ENCODE measurements around the gene CSHL1. TPM values are rescaled to one million over a fixed set of nuclear protein-coding genes. Genes with fewer than 3 reads are reported as not detected.
"Not testable (repeated sequence)": the region's sequence is repeated elsewhere in the genome, so short reads cannot be mapped to it uniquely, and the experiment has no call there.

CSHL1 gene
- total RNA-seq, 1 donor from 2014 or later, result not detected

DNA sequence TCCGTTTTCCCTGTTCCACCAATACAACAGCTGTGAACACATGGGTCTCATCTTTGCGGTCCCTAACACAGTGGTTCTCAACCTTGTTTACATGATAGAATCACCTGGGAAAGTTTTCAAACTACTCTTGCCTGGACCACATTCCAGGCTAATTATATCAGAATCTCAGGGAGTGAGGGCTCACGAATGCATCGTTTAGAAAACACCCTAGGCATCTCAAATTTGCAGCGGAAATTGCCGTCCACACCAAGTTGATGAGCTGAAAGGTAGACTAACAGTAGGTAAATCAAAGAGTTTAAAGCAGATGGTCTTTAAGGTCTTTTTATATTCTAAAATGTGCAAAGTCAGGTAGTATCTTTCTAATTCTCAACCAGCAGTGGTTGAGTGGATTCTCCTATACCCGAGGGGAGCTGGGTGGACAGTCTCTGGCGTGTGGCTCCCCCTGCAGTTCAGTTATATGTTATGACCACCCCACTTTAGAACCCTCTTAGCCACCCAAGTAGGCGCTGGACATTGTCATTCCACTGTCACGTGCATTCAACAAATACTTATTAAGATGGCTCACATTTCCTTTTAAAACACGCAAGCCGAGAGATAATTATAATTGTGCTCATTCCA lies 3.8 kb downstream of the CSHL1 start:
- not testable (repeated sequence) for H3K9me3 Mint-ChIP-seq (ENCODE audit: unreplicated experiment); H3K4me1 Mint-ChIP-seq (ENCODE audit: low read depth, unreplicated experiment); H3K9ac ChIP-seq (ENCODE audit: low read length); H3K36me3 ChIP-seq (ENCODE audit: insufficient read depth, low read length); H3K27ac Mint-ChIP-seq (ENCODE audit: unreplicated experiment); H3K9me3 ChIP-seq (ENCODE audit: insufficient read depth, low read depth, low read length); H3K4me1 ChIP-seq (ENCODE audit: insufficient read depth, low read length); H3K79me2 ChIP-seq (ENCODE audit: insufficient read depth, low read length); FAIRE-seq; H3K4me2 ChIP-seq (ENCODE audit: low read length); H3K36me3 Mint-ChIP-seq (ENCODE audit: low read depth, unreplicated experiment); DNase-seq (ENCODE audit: low read depth); H3K4me3 ChIP-seq (ENCODE audit: insufficient read depth, low read depth, low read length); H3K27ac ChIP-seq (ENCODE audit: low read depth, low read length); H3K4me3 Mint-ChIP-seq (ENCODE audit: unreplicated experiment); H4K20me1 ChIP-seq (ENCODE audit: insufficient read depth, low read length); H2AFZ ChIP-seq (ENCODE audit: low read depth, low read length)
- H3K27me3 ChIP-seq (ENCODE audit: insufficient read depth, low read length), result peaks cover 13% of the 10 kb centered on the region
- peaks cover 21% of the 10 kb centered on the region for H3K27me3 Mint-ChIP-seq (ENCODE audit: low read depth, unreplicated experiment)

DNA sequence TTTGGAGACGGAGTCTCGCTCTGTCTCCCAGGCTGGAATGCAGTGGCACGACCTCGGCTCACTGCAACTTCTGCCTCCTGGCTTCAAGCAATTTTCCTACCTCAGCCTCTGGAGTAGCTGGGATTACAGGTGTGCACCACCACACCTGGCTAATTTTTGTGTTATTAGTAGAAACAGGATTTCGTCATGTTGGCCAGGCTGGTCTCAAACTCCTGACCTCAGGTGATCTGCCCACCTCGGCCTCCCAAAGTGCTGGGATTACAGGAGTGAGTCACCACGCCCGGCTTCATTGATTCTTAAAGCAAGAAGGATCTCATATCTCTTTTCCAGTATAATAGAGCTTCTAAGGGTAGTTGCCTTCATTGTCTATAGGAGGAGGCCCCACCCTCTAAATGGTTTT lies 6.3 kb downstream of the CSHL1 start:
- H3K9me3 Mint-ChIP-seq (ENCODE audit: unreplicated experiment); H3K9ac ChIP-seq (ENCODE audit: low read length); H3K4me2 ChIP-seq (ENCODE audit: low read length); H3K36me3 ChIP-seq (ENCODE audit: insufficient read depth, low read length); H3K36me3 Mint-ChIP-seq (ENCODE audit: low read depth, unreplicated experiment); H4K20me1 ChIP-seq (ENCODE audit: insufficient read depth, low read length); H3K4me3 ChIP-seq (ENCODE audit: insufficient read depth, low read depth, low read length); H3K4me3 Mint-ChIP-seq (ENCODE audit: unreplicated experiment); H3K9me3 ChIP-seq (ENCODE audit: insufficient read depth, low read depth, low read length); H3K4me1 Mint-ChIP-seq (ENCODE audit: low read depth, unreplicated experiment); H3K4me1 ChIP-seq (ENCODE audit: insufficient read depth, low read length); H2AFZ ChIP-seq (ENCODE audit: low read depth, low read length); FAIRE-seq; H3K27ac Mint-ChIP-seq (ENCODE audit: unreplicated experiment); H3K79me2 ChIP-seq (ENCODE audit: insufficient read depth, low read length); DNase-seq (ENCODE audit: low read depth); H3K27ac ChIP-seq (ENCODE audit: low read depth, low read length): not testable (repeated sequence)
- peaks cover 13% of the 10 kb centered on the region for H3K27me3 ChIP-seq (ENCODE audit: insufficient read depth, low read length)
- H3K27me3 Mint-ChIP-seq (ENCODE audit: low read depth, unreplicated experiment), result peaks cover 14% of the 10 kb centered on the region

DNA sequence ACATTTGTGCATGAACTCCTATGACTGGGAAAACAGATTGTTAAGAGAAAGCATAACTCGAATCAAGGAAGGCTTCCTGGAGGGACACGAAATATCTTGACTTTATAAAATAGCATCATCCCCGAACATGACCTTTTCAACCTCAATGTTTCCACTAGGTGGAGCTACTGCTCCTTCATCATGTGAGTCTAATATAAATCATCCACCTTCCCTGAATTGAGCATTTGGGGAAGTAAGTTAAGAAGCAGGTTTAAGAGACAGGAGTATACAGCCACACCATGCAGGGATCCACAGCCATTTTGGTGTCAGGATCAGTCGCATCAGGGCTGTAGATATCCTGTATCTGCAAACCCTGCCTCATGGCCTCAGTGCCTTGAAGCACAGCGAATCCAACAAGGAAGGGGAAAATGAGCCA lies 7.3 kb downstream of the CSHL1 start:
- not testable (repeated sequence) for H2AFZ ChIP-seq (ENCODE audit: low read depth, low read length); H4K20me1 ChIP-seq (ENCODE audit: insufficient read depth, low read length); H3K4me1 ChIP-seq (ENCODE audit: insufficient read depth, low read length); H3K4me1 Mint-ChIP-seq (ENCODE audit: low read depth, unreplicated experiment); DNase-seq (ENCODE audit: low read depth); FAIRE-seq; H3K4me3 ChIP-seq (ENCODE audit: insufficient read depth, low read depth, low read length); H3K9me3 Mint-ChIP-seq (ENCODE audit: unreplicated experiment); H3K79me2 ChIP-seq (ENCODE audit: insufficient read depth, low read length); H3K9ac ChIP-seq (ENCODE audit: low read length); H3K4me3 Mint-ChIP-seq (ENCODE audit: unreplicated experiment); H3K4me2 ChIP-seq (ENCODE audit: low read length); H3K9me3 ChIP-seq (ENCODE audit: insufficient read depth, low read depth, low read length); H3K36me3 Mint-ChIP-seq (ENCODE audit: low read depth, unreplicated experiment); H3K36me3 ChIP-seq (ENCODE audit: insufficient read depth, low read length); H3K27ac ChIP-seq (ENCODE audit: low read depth, low read length); H3K27ac Mint-ChIP-seq (ENCODE audit: unreplicated experiment)
- peaks cover 13% of the 10 kb centered on the region for H3K27me3 ChIP-seq (ENCODE audit: insufficient read depth, low read length)
- H3K27me3 Mint-ChIP-seq (ENCODE audit: low read depth, unreplicated experiment), result peaks cover 12% of the 10 kb centered on the region
- TF ChIP-seq, protein P1, sequence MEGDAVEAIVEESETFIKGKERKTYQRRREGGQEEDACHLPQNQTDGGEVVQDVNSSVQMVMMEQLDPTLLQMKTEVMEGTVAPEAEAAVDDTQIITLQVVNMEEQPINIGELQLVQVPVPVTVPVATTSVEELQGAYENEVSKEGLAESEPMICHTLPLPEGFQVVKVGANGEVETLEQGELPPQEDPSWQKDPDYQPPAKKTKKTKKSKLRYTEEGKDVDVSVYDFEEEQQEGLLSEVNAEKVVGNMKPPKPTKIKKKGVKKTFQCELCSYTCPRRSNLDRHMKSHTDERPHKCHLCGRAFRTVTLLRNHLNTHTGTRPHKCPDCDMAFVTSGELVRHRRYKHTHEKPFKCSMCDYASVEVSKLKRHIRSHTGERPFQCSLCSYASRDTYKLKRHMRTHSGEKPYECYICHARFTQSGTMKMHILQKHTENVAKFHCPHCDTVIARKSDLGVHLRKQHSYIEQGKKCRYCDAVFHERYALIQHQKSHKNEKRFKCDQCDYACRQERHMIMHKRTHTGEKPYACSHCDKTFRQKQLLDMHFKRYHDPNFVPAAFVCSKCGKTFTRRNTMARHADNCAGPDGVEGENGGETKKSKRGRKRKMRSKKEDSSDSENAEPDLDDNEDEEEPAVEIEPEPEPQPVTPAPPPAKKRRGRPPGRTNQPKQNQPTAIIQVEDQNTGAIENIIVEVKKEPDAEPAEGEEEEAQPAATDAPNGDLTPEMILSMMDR (IDR thresholded peaks at IDR 0.05; ENCODE audit: insufficient read depth, low read depth, low read length), result peak; percentile 25

DNA sequence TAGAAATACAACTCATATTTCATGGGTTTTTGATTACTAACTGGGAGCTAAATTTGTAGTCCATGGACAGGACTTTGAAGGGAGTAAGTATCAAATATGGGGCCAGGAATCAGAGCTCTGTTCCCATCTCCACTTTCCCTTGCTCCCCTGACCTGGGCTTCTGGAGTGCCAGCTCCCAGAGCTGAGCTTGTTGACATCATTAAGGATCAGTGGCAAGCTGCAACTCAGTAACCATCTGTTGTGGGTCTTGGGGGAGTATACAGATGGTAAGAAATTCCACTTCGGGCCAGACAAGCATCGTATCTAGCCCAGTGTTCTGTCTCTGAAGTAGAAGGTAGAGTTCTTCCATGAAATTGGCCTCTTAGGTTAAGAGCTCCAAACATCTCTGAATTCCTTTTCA lies 9.1 kb downstream of the CSHL1 start:
- not testable (repeated sequence) for H4K20me1 ChIP-seq (ENCODE audit: insufficient read depth, low read length); H3K9me3 Mint-ChIP-seq (ENCODE audit: unreplicated experiment); H3K4me2 ChIP-seq (ENCODE audit: low read length); H3K27ac ChIP-seq (ENCODE audit: low read depth, low read length); H3K9ac ChIP-seq (ENCODE audit: low read length); H3K79me2 ChIP-seq (ENCODE audit: insufficient read depth, low read length); H3K9me3 ChIP-seq (ENCODE audit: insufficient read depth, low read depth, low read length); H3K4me3 Mint-ChIP-seq (ENCODE audit: unreplicated experiment); H3K36me3 Mint-ChIP-seq (ENCODE audit: low read depth, unreplicated experiment); H3K27ac Mint-ChIP-seq (ENCODE audit: unreplicated experiment); FAIRE-seq; H3K4me1 Mint-ChIP-seq (ENCODE audit: low read depth, unreplicated experiment); H3K27me3 ChIP-seq (ENCODE audit: insufficient read depth, low read length); H2AFZ ChIP-seq (ENCODE audit: low read depth, low read length); H3K4me1 ChIP-seq (ENCODE audit: insufficient read depth, low read length); H3K36me3 ChIP-seq (ENCODE audit: insufficient read depth, low read length); H3K4me3 ChIP-seq (ENCODE audit: insufficient read depth, low read depth, low read length); DNase-seq (ENCODE audit: low read depth)
- peaks cover 14% of the 10 kb centered on the region for H3K27me3 Mint-ChIP-seq (ENCODE audit: low read depth, unreplicated experiment)

- H3K4me2 ChIP-seq (ENCODE audit: low read length); H3K36me3 ChIP-seq (ENCODE audit: insufficient read depth, low read length); FAIRE-seq; H3K9me3 Mint-ChIP-seq (ENCODE audit: unreplicated experiment); H3K79me2 ChIP-seq (ENCODE audit: insufficient read depth, low read length); H4K20me1 ChIP-seq (ENCODE audit: insufficient read depth, low read length); H3K27ac Mint-ChIP-seq (ENCODE audit: unreplicated experiment); H2AFZ ChIP-seq (ENCODE audit: low read depth, low read length); H3K27ac ChIP-seq (ENCODE audit: low read depth, low read length); H3K4me3 ChIP-seq (ENCODE audit: insufficient read depth, low read depth, low read length); H3K4me1 Mint-ChIP-seq (ENCODE audit: low read depth, unreplicated experiment); H3K36me3 Mint-ChIP-seq (ENCODE audit: low read depth, unreplicated experiment); H3K27me3 ChIP-seq (ENCODE audit: insufficient read depth, low read length); H3K4me1 ChIP-seq (ENCODE audit: insufficient read depth, low read length); DNase-seq (ENCODE audit: low read depth); H3K9me3 ChIP-seq (ENCODE audit: insufficient read depth, low read depth, low read length); H3K4me3 Mint-ChIP-seq (ENCODE audit: unreplicated experiment); H3K9ac ChIP-seq (ENCODE audit: low read length): not testable (repeated sequence)
- peaks cover 14% of the 10 kb centered on the region for H3K27me3 Mint-ChIP-seq (ENCODE audit: low read depth, unreplicated experiment)
Observed at GRCh38 chr17:63898899-63899798, 11.9 kb downstream of the CSHL1 start.
